ENCODE data around the gene RAP1GAP2. TPM values are rescaled to one million over a fixed set of nuclear protein-coding genes. Genes with fewer than 3 reads are reported as not detected.

RAP1GAP2 gene
- total RNA-seq, 1 donor from 2014 or later = 10.6 TPM

- Mint-ChIP-seq H3K36me3 (ENCODE audit: low read depth, unreplicated experiment) (no peaks in the 10 kb centered on the region), H3K27ac (ENCODE audit: unreplicated experiment) (no peak overlapping the region), H3K4me1 (ENCODE audit: unreplicated experiment) (no peaks in the 10 kb centered on the region), H3K27me3 (ENCODE audit: unreplicated experiment) (peaks cover 3% of the 10 kb centered on the region), H3K4me3 (ENCODE audit: unreplicated experiment) (no peak overlapping the region), H3K9me3 (ENCODE audit: unreplicated experiment) (no peaks in the 10 kb centered on the region)
- no peak for DNase-seq (ENCODE audit: low spot score)
- no peak for TF ChIP-seq CTCF (IDR thresholded peaks at IDR 0.05; ENCODE audit: unreplicated experiment)
These were observed 113.6 kb downstream of the RAP1GAP2 start for GRCh38 chr17:2909846-2910234.

- Mint-ChIP-seq H3K36me3 (ENCODE audit: low read depth, unreplicated experiment) (no peaks in the 10 kb centered on the region), H3K27ac (ENCODE audit: unreplicated experiment) (no peak overlapping the region), H3K27me3 (ENCODE audit: unreplicated experiment) (peaks cover 3% of the 10 kb centered on the region), H3K4me3 (ENCODE audit: unreplicated experiment) (no peak overlapping the region), H3K4me1 (ENCODE audit: unreplicated experiment) (no peaks in the 10 kb centered on the region), H3K9me3 (ENCODE audit: unreplicated experiment) (no peaks in the 10 kb centered on the region)
- no peak for DNase-seq (ENCODE audit: low spot score)
- no peak for TF ChIP-seq CTCF (IDR thresholded peaks at IDR 0.05; ENCODE audit: unreplicated experiment)
These were observed 115.0 kb downstream of the RAP1GAP2 start for GRCh38 chr17:2911035-2911754.

GRCh38 chr17:2911755-2912111, 115.5 kb downstream of the RAP1GAP2 start:
- H3K36me3 Mint-ChIP-seq (ENCODE audit: low read depth, unreplicated experiment) = no peaks in the 10 kb centered on the region
- no peak overlapping the region for H3K27ac Mint-ChIP-seq (ENCODE audit: unreplicated experiment)
- H3K4me3 Mint-ChIP-seq (ENCODE audit: unreplicated experiment) = no peak overlapping the region
- no peak for DNase-seq (ENCODE audit: low spot score)
- peaks cover 6% of the 10 kb centered on the region for H3K27me3 Mint-ChIP-seq (ENCODE audit: unreplicated experiment)
- no peak for TF ChIP-seq CTCF (IDR thresholded peaks at IDR 0.05; ENCODE audit: unreplicated experiment)
- H3K4me1 Mint-ChIP-seq (ENCODE audit: unreplicated experiment) = no peaks in the 10 kb centered on the region
- H3K9me3 Mint-ChIP-seq (ENCODE audit: unreplicated experiment) = no peaks in the 10 kb centered on the region

GRCh38 chr17:2912754-2913153, 116.5 kb downstream of the RAP1GAP2 start:
- no peaks in the 10 kb centered on the region for H3K4me1 Mint-ChIP-seq (ENCODE audit: unreplicated experiment)
- no peak for TF ChIP-seq CTCF (IDR thresholded peaks at IDR 0.05; ENCODE audit: unreplicated experiment)
- H3K4me3 Mint-ChIP-seq (ENCODE audit: unreplicated experiment) = no peak overlapping the region
- DNase-seq (ENCODE audit: low spot score) = no peak
- H3K9me3 Mint-ChIP-seq (ENCODE audit: unreplicated experiment) = no peaks in the 10 kb centered on the region
- H3K36me3 Mint-ChIP-seq (ENCODE audit: low read depth, unreplicated experiment) = no peaks in the 10 kb centered on the region
- peaks cover 6% of the 10 kb centered on the region for H3K27me3 Mint-ChIP-seq (ENCODE audit: unreplicated experiment)
- no peak overlapping the region for H3K27ac Mint-ChIP-seq (ENCODE audit: unreplicated experiment)

- Mint-ChIP-seq H3K27ac (ENCODE audit: unreplicated experiment) (no peak overlapping the region), H3K36me3 (ENCODE audit: low read depth, unreplicated experiment) (no peaks in the 10 kb centered on the region), H3K4me3 (ENCODE audit: unreplicated experiment) (no peak overlapping the region), H3K4me1 (ENCODE audit: unreplicated experiment) (no peaks in the 10 kb centered on the region), H3K27me3 (ENCODE audit: unreplicated experiment) (peaks cover 2% of the 10 kb centered on the region), H3K9me3 (ENCODE audit: unreplicated experiment) (no peaks in the 10 kb centered on the region)
- TF ChIP-seq CTCF (IDR thresholded peaks at IDR 0.05; ENCODE audit: unreplicated experiment) = no peak
- DNase-seq (ENCODE audit: low spot score) = no peak
These were observed 120.2 kb downstream of the RAP1GAP2 start for GRCh38 chr17:2916461-2916860.
